Measurements from ENCODE around the gene SPRY1. TPM values are rescaled to one million over a fixed set of nuclear protein-coding genes. Genes with fewer than 3 reads are reported as not detected.

The SPRY1 gene, protein sequence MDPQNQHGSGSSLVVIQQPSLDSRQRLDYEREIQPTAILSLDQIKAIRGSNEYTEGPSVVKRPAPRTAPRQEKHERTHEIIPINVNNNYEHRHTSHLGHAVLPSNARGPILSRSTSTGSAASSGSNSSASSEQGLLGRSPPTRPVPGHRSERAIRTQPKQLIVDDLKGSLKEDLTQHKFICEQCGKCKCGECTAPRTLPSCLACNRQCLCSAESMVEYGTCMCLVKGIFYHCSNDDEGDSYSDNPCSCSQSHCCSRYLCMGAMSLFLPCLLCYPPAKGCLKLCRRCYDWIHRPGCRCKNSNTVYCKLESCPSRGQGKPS
- total RNA-seq (134 TPM), polyA plus RNA-seq (ENCODE audit: insufficient read depth, low read depth, low replicate concordance) (18.3 TPM)
- long read RNA-seq, donor 1, transcript SPRY1-206 (2 exons, 849 nt) = major isoform, 16 of 28 reads
- long read RNA-seq, donor 1, partial matches to known transcripts = 0 of 28 reads
- long read RNA-seq, donor 1, other reads (novel, unspliced or antisense) = 8 of 28 reads
- long read RNA-seq, donor 2, transcript SPRY1-206 (2 exons, 849 nt) = major isoform, 11 of 22 reads
- long read RNA-seq, donor 2, partial matches to known transcripts = 0 of 22 reads
- long read RNA-seq, donor 2, other reads (novel, unspliced or antisense) = 7 of 22 reads
- long read RNA-seq, donor 3, transcript SPRY1-206 (2 exons, 849 nt) = major isoform, 17 of 38 reads
- long read RNA-seq, donor 3, partial matches to known transcripts = 11 of 38 reads
- long read RNA-seq, donor 3, other reads (novel, unspliced or antisense) = 8 of 38 reads
- long read RNA-seq, donor 4, transcript SPRY1-206 (2 exons, 849 nt) = major isoform, 8 of 31 reads
- long read RNA-seq, donor 4, partial matches to known transcripts = 16 of 31 reads
- long read RNA-seq, donor 4, other reads (novel, unspliced or antisense) = 5 of 31 reads
- long read RNA-seq, donor 5, partial matches to known transcripts = 0 of 4 reads
- long read RNA-seq, donor 5, other reads (novel, unspliced or antisense) = 0 of 4 reads
- long read RNA-seq, donor 6, transcript SPRY1-206 (2 exons, 849 nt) = major isoform, 7 of 25 reads
- long read RNA-seq, donor 6, partial matches to known transcripts = 14 of 25 reads
- long read RNA-seq, donor 6, other reads (novel, unspliced or antisense) = 0 of 25 reads
- long read RNA-seq, donor 7, transcript SPRY1-206 (2 exons, 849 nt) = minor isoform, 9 of 54 reads
- long read RNA-seq, donor 7, transcript SPRY1-204 (2 exons, 1,012 nt) = major isoform, 23 of 54 reads
- long read RNA-seq, donor 7, partial matches to known transcripts = 0 of 54 reads
- long read RNA-seq, donor 7, other reads (novel, unspliced or antisense) = 20 of 54 reads
- long read RNA-seq, donor 8, transcript SPRY1-206 (2 exons, 849 nt) = major isoform, 14 of 29 reads
- long read RNA-seq, donor 8, partial matches to known transcripts = 0 of 29 reads
- long read RNA-seq, donor 8, other reads (novel, unspliced or antisense) = 10 of 29 reads
- long read RNA-seq, donor 9, transcript SPRY1-206 (2 exons, 849 nt) = major isoform, 5 of 6 reads
- long read RNA-seq, donor 9, partial matches to known transcripts = 0 of 6 reads
- long read RNA-seq, donor 9, other reads (novel, unspliced or antisense) = 0 of 6 reads
- long read RNA-seq, donor 10, transcript SPRY1-204 (2 exons, 1,012 nt) = minor isoform, 5 of 33 reads
- long read RNA-seq, donor 10, transcript SPRY1-206 (2 exons, 849 nt) = major isoform, 28 of 33 reads
- long read RNA-seq, donor 10, partial matches to known transcripts = 0 of 33 reads
- long read RNA-seq, donor 10, other reads (novel, unspliced or antisense) = 0 of 33 reads

DNA sequence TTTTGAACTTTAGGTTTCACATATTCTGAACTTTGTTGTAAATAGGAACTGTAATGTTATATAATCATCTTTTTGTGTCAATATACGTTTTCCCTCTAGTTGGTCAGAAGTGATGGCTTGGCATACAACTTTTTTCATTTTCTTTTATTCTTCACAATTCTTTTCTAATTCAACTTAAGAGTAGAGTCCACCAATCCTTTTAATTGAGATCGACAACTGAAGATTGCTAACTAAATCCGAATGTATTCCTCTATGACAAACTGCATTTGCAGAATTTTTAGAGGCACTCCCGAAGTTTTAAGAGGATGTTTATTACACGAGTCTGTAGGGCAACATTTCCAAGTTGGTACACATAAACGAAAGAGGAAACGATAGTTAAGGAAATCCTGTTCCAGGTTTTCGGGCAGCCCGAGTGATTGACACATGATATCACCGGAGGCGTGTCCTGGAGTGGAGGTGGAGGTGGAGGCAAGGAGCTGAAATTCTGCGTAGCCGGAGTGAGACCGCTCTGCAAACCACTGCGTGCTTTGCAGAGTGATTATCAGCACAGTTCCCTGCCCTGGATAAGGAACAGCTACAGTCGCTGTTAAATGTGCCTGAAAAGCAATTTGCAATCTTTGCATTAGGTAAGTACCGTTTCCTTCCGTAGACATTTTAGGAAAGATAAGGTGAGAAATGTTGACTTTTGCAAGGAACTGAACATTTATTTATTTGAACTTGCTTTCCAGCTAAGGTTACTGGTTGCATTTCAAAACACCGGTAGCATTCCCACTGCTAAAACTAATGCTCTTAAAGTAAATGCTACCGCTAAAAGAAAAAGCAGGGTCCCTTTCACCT lies at the start of gene SPRY1:
Gene SPRY1 (plus strand): TSS at position 489 of the 837 bp plus-strand sequence. CDS start 4,797 bp downstream, outside the sequence.
- H3K9ac ChIP-seq (ENCODE audit: low read length in 3 of 3) = peak within 1 kb of the TSS; percentile 79 to 94 (median 86)
- TF ChIP-seq, protein P1, sequence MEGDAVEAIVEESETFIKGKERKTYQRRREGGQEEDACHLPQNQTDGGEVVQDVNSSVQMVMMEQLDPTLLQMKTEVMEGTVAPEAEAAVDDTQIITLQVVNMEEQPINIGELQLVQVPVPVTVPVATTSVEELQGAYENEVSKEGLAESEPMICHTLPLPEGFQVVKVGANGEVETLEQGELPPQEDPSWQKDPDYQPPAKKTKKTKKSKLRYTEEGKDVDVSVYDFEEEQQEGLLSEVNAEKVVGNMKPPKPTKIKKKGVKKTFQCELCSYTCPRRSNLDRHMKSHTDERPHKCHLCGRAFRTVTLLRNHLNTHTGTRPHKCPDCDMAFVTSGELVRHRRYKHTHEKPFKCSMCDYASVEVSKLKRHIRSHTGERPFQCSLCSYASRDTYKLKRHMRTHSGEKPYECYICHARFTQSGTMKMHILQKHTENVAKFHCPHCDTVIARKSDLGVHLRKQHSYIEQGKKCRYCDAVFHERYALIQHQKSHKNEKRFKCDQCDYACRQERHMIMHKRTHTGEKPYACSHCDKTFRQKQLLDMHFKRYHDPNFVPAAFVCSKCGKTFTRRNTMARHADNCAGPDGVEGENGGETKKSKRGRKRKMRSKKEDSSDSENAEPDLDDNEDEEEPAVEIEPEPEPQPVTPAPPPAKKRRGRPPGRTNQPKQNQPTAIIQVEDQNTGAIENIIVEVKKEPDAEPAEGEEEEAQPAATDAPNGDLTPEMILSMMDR (IDR thresholded peaks at IDR 0.05; ENCODE audit: borderline replicate concordance, extremely low read depth, insufficient read depth) = no peak
- no peaks in the 10 kb centered on the region for H3K4me1 ChIP-seq (ENCODE audit: control insufficient read depth in 2 of 3, insufficient read depth in 2 of 3, low read depth in 1 of 3, low read length in 3 of 3)
- intact Hi-C loops (cut with DNase I) = no loop called here
- H3K4me3 ChIP-seq (ENCODE audit: low read length in 3 of 3) = peak within 1 kb of the TSS; percentile 93 to 99 (median 95)
- H3K36me3 ChIP-seq (ENCODE audit: control insufficient read depth in 2 of 3, insufficient read depth in 3 of 3, low read length in 3 of 3) = no peaks in the 10 kb centered on the region
- DNase-seq (peak; percentile 93 to 98 (median 95)), FAIRE-seq (peak; percentile 88)
- no peaks in the 10 kb centered on the region for H3K27me3 ChIP-seq (ENCODE audit: control insufficient read depth, insufficient read depth, low read length)
- H3K9me3 ChIP-seq (ENCODE audit: control insufficient read depth in 2 of 3, insufficient read depth in 1 of 3, low read length in 3 of 3) = no peaks in the 10 kb centered on the region
- H3K27ac ChIP-seq (ENCODE audit: low read depth in 2 of 2, low read length in 2 of 2) = peak within 1 kb of the TSS; percentile 88

DNA sequence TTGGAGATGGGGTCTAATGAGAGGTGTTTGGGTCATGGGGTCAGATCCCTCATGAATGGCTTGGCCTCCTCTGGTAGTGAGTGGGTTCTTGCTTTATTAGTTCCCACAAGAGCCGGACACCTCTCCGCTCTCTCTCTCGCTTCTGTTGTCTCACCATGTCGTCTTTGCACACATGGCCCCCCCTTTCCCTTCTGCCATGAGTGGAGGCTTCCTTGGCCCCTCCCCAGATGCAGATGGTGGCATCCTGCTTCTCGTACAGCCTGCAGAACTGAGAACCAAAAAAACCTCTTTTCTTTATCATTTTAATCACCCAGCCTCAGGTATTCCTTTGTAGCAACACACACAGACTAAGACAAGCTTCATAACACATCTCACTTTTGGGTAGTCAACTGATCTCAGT lies 49.6 kb upstream of the SPRY1 start:
- no peak overlapping the region for H3K27ac ChIP-seq (ENCODE audit: low read depth in 2 of 2, low read length in 2 of 2)
- no peak for FAIRE-seq
- DNase-seq = peak in 1 of 5 donors; percentile 14
- H3K4me3 ChIP-seq (ENCODE audit: low read length in 3 of 3) = no peak overlapping the region
- no peaks in the 10 kb centered on the region for H3K9me3 ChIP-seq (ENCODE audit: control insufficient read depth in 2 of 3, insufficient read depth in 1 of 3, low read length in 3 of 3)
- no peaks in the 10 kb centered on the region for H3K27me3 ChIP-seq (ENCODE audit: control insufficient read depth, insufficient read depth, low read length)
- H3K9ac ChIP-seq (ENCODE audit: low read length in 3 of 3) = no peak overlapping the region
- TF ChIP-seq, protein P1 (IDR thresholded peaks at IDR 0.05; ENCODE audit: borderline replicate concordance, extremely low read depth, insufficient read depth) = no peak
- H3K36me3 ChIP-seq (ENCODE audit: control insufficient read depth in 2 of 3, insufficient read depth in 3 of 3, low read length in 3 of 3) = no peaks in the 10 kb centered on the region
- H3K4me1 ChIP-seq (ENCODE audit: control insufficient read depth in 2 of 3, insufficient read depth in 2 of 3, low read depth in 1 of 3, low read length in 3 of 3) = peaks cover 0 to 2% (median 0%) of the 10 kb centered on the region in 3 donors
- intact Hi-C loops (cut with DNase I) = no loop called here
